IMR-90 (cell line): ENCODE data around the gene MRPL48. TPM values are rescaled to one million over a fixed set of nuclear protein-coding genes. Genes with fewer than 3 reads are reported as not detected.

Experiments
- ATAC-seq: fragments of 200-7000 bp; cut with Tn5 transposase; 2 replicates; pipeline ENCODE4 v1.9.1; 2020; ENCODE audit warnings: low read depth, mild to moderate bottlenecking, moderate library complexity
- BruUV-seq: library from RNA; stranded (reverse); fragments of 400-500 nt; replicated peaks from 2 replicates; lab custom pipeline; 2021; lab: Mats Ljungman, UMichigan
- CTCF ChIA-PET: fragments of 300-600 bp; formaldehyde crosslinking; extraction: SDS; loops from one replicate; lab custom pipeline; 2021; ENCODE audit warnings: antibody characterized with exemption; lab: Yijun Ruan, JAX
- POLR2A ChIA-PET: fragments of 300-600 bp; sonication (Branson Sonifier 250); formaldehyde crosslinking; loops from one replicate; lab custom pipeline; 2022; ENCODE audit warnings: antibody characterized with exemption; ENCODE audit not compliant: unreplicated experiment; lab: Charles Lee
- DNase-seq: peaks from one replicate; pipeline ENCODE4 v3.0.0; 2013
- H2AFZ ChIP-seq: replicated peaks from 2 replicates; pipeline ENCODE3; 2013; ENCODE audit warnings: low read length, mild to moderate bottlenecking; ENCODE audit not compliant: poor library complexity
- H2AK5ac ChIP-seq: 2 replicates; pipeline ENCODE4 v1.6.1; 2013; ENCODE audit warnings: low read depth, low read length, inconsistent platforms
- H2AK9ac ChIP-seq: replicated peaks from 2 replicates; pipeline ENCODE3; 2013; ENCODE audit warnings: mild to moderate bottlenecking, low read depth, low read length, moderate library complexity; ENCODE audit not compliant: poor library complexity
- H2BK120ac ChIP-seq: 2 replicates; pipeline ENCODE4 v1.6.1; 2013; ENCODE audit warnings: low read depth, low read length, inconsistent platforms
- H2BK15ac ChIP-seq: 3 replicates; pipeline ENCODE4 v1.6.1; 2013; ENCODE audit warnings: low read depth, low read length, inconsistent platforms
- H2BK20ac ChIP-seq: 2 replicates; pipeline ENCODE4 v1.6.1; 2013; ENCODE audit warnings: low read depth, mild to moderate bottlenecking, inconsistent platforms, low read length, moderate library complexity
- H2BK5ac ChIP-seq: 2 replicates; pipeline ENCODE4 v1.6.1; 2013; ENCODE audit warnings: mild to moderate bottlenecking, low read depth, low read length, inconsistent platforms; ENCODE audit not compliant: poor library complexity, severe bottlenecking
- H3K14ac ChIP-seq: replicated peaks from 2 replicates; pipeline ENCODE4 v1.6.1; 2013; ENCODE audit warnings: low read depth, low read length, inconsistent platforms
- H3K18ac ChIP-seq: 2 replicates; pipeline ENCODE4 v1.6.1; 2013; ENCODE audit warnings: low read depth, low read length, control low read depth
- H3K23ac ChIP-seq: 2 replicates; pipeline ENCODE4 v1.6.1; 2013; ENCODE audit warnings: low read depth, low read length, inconsistent platforms
- H3K27ac ChIP-seq: 2 replicates; pipeline ENCODE4 v1.5.1; 2013; ENCODE audit warnings: mild to moderate bottlenecking, control low read depth, low read length; ENCODE audit not compliant: insufficient read depth
- H3K27me3 ChIP-seq: 2 replicates; pipeline ENCODE4 v1.6.1; 2013; ENCODE audit warnings: low read length; ENCODE audit not compliant: control insufficient read depth, insufficient read depth
- H3K36me3 ChIP-seq: 2 replicates; pipeline ENCODE4 v1.6.1; 2013; ENCODE audit warnings: low read length, mixed read lengths; ENCODE audit not compliant: control insufficient read depth, insufficient read depth
- H3K4ac ChIP-seq: 2 replicates; pipeline ENCODE4 v1.6.1; 2013; ENCODE audit warnings: low read depth, low read length, inconsistent platforms
- H3K4me1 ChIP-seq: 2 replicates; pipeline ENCODE4 v1.6.1; 2013; ENCODE audit warnings: low read length, mixed read lengths; ENCODE audit not compliant: control insufficient read depth, insufficient read depth
- H3K4me2 ChIP-seq: 2 replicates; pipeline ENCODE4 v1.6.1; 2013; ENCODE audit warnings: low read depth, mild to moderate bottlenecking, control low read depth, low read length, moderate library complexity
- H3K4me3 ChIP-seq: 2 replicates; pipeline ENCODE4 v1.5.1; 2013; ENCODE audit warnings: low read depth, mild to moderate bottlenecking, control low read depth, low read length, moderate library complexity; ENCODE audit not compliant: insufficient read depth
- H3K56ac ChIP-seq: 2 replicates; pipeline ENCODE4 v1.6.1; 2013; ENCODE audit warnings: low read length, inconsistent platforms; ENCODE audit not compliant: insufficient read depth; ENCODE audit errors: extremely low read depth
- H3K79me1 ChIP-seq, 2 experiments: 2 replicates each; pipeline ENCODE4 v1.6.1; 2013; ENCODE audit warnings: low read length in 2 of 2, inconsistent platforms in 1 of 2, low read depth in 1 of 2
- H3K9ac ChIP-seq: 2 replicates; pipeline ENCODE4 v1.6.1; 2013; ENCODE audit warnings: low read depth, low read length, control low read depth
- H3K9me1 ChIP-seq: 2 replicates; pipeline ENCODE4 v1.6.1; 2013; ENCODE audit warnings: low read length, inconsistent platforms; ENCODE audit not compliant: insufficient read depth
- H3K9me3 ChIP-seq: 2 replicates; pipeline ENCODE4 v1.6.1; 2013; ENCODE audit warnings: low read length; ENCODE audit not compliant: control insufficient read depth, insufficient read depth
- H4K20me1 ChIP-seq: 2 replicates; pipeline ENCODE4 v1.6.1; 2013; ENCODE audit warnings: low read length, inconsistent platforms; ENCODE audit not compliant: insufficient read depth
- H4K5ac ChIP-seq: 2 replicates; pipeline ENCODE4 v1.6.1; 2013; ENCODE audit warnings: mild to moderate bottlenecking, low read depth, low read length, control low read depth
- H4K8ac ChIP-seq, 2 experiments: 2 replicates each; pipeline ENCODE4 v1.6.1; 2013; ENCODE audit warnings: low read depth in 2 of 2, low read length in 2 of 2, control low read depth in 1 of 2, inconsistent platforms in 1 of 2
- H4K91ac ChIP-seq: 2 replicates; pipeline ENCODE4 v1.6.1; 2013; ENCODE audit warnings: low read depth, low read length, inconsistent platforms; ENCODE audit not compliant: insufficient read depth
- RAD21 ChIP-seq: IDR thresholded peaks from 2 replicates; pipeline ENCODE4 v1.6.1; 2012; ENCODE audit warnings: low read length, improper control_type of control experiment
- SMC3 ChIP-seq: fragments of 150-350 bp; IDR thresholded peaks from 2 replicates; pipeline ENCODE4 v1.6.1; 2016; ENCODE audit warnings: low read depth, mild to moderate bottlenecking, antibody characterized with exemption, low read length, moderate library complexity
- WGBS, 2 experiments: methylation state at CpG; one replicate each; pipeline versions ENCODE4 v1.1.5 to v1.1.7; 2013; ENCODE audit warnings: missing lambda C conversion rate in 2 of 2; ENCODE audit not compliant: insufficient read length in 1 of 2; ENCODE audit errors: extremely low coverage in 2 of 2; 5-methylcytosine and 5-hydroxymethylcytosine counted together
- dilution Hi-C: fragments of 300-500 bp; cut with HindIII; formaldehyde crosslinking; loops from one replicate; pipeline ENCODE4 v1.14.3; 2018; ENCODE audit warnings: low sequenced_read_pairs; ENCODE audit not compliant: unreplicated experiment
- in situ Hi-C: fragments of 300-500 bp; cut with MboI; formaldehyde crosslinking; loops from 3 replicates; pipeline ENCODE4 v1.14.3; 2019; ENCODE audit warnings: low sequenced_read_pairs, inconsistent platforms, mixed read lengths
- intact Hi-C: fragments of 100-400 bp; cut with micrococcal nuclease; formaldehyde crosslinking; loops from 2 replicates; pipeline ENCODE4 v1.10.0; 2022
- polyA plus RNA-seq, 3 experiments: library from polyadenylated mRNA; depleted of rRNA; stranded (reverse); fragments of >200 nt; gene quantifications; 2 replicates each; pipeline ENCODE4 v1.2.3, GENCODE V29; 2012; ENCODE audit warnings: low replicate concordance in 1 of 3
- total RNA-seq: library from RNA; depleted of rRNA; stranded (reverse); fragments of >200 nt; gene quantifications from 2 replicates; pipeline ENCODE4 v1.2.3, GENCODE V29; 2012

The MRPL48 gene
- total and polyA plus RNA-seq, 2 of the 4 experiments (the other 2 are of a cell fraction): 24.0 to 29.4 TPM

DNA sequence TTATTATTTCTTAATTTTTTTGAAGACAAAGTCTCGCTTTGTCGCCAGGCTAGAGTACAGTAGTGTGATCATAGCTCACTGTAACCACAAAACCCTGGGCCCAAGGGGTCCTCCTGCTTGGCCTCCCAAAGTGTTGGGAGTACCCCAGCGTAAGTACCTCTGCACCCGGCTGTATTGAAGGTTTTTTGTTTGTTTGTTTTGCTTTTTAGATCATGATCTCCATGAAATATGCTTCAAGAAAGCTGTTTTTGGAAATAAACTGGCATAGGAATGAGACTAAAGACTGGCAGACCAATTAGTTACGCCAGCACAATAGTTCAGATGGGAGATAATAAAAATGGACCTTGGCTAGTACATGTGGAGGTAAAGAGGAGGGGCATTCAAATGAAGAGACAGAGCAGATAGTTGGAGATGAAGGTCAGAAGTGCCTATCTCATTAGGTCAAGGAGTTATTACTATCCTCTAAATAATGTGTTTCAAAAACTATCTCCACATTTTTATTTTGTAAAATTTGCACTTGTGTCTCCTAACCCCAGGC lies 4.1 kb upstream of the MRPL48 start:
- Histone ChIP-seq H3K9me1 (no peaks in the 10 kb centered on the region), H3K27me3 (no peaks in the 10 kb centered on the region), H4K8ac (no peak overlapping the region), H3K4me2 (no peak overlapping the region), H4K91ac (no peak overlapping the region), H4K20me1 (no peaks in the 10 kb centered on the region), H2BK5ac (no peak overlapping the region), H3K27ac (no peak overlapping the region), H3K4me1 (peaks cover 2% of the 10 kb centered on the region; the same call in 1 of the 2 replicates), H4K5ac (no peak overlapping the region), H3K56ac (no peak overlapping the region), H2AK9ac (no peak overlapping the region), H3K9ac (no peak overlapping the region), H2AFZ (no peak overlapping the region), H3K23ac (no peak overlapping the region), H3K4ac (no peak overlapping the region), H2AK5ac (no peak overlapping the region), H2BK120ac (no peak overlapping the region), H3K79me1 (peaks cover 0 to 14% of the 10 kb centered on the region in 2 experiments; a peak in 2 of 4 replicates), H3K36me3 (no peaks in the 10 kb centered on the region), H3K4me3 (no peak overlapping the region), H3K18ac (no peak overlapping the region), H3K14ac (no peak overlapping the region), H3K9me3 (no peaks in the 10 kb centered on the region), H2BK15ac (no peak overlapping the region), H2BK20ac (no peak overlapping the region)
- TF ChIP-seq SMC3 (no peak), RAD21 (no peak)
- WGBS, 2 experiments: no CpG with 5 or more reads among the region's 5 CpGs
- dilution Hi-C loops: no loop called here
- intact Hi-C loops: no loop called here
- ATAC-seq: no peak
- no TSS peak for BruUV-seq
- no peak for DNase-seq
- in situ Hi-C loops: no loop called here
- ChIA-PET POLR2A (no interaction called here), CTCF (interaction anchor here (0.6 kb wide), 1 partner anchor 227 kb away, joined by 5 read pairs; no protein-coding TSS in a partner anchor)
